B cell (primary cell): ENCODE measurements around the gene SRGAP2C. TPM values are rescaled to one million over a fixed set of nuclear protein-coding genes. Genes with fewer than 3 reads are reported as not detected.
"Not testable (repeated sequence)": the region's sequence is repeated elsewhere in the genome, so short reads cannot be mapped to it uniquely, and the experiment has no call there.

Experiments used
- ATAC-seq: fragments of 200-7000 bp; cut with Tn5 transposase; one replicate; pipeline ENCODE4 v1.10.0; 2021; ENCODE audit warnings: low read depth, mild to moderate bottlenecking, moderate number of reproducible peaks, moderate library complexity
- CTCF ChIA-PET: fragments of 350-600 bp; sonication (Branson Sonifier 250); formaldehyde crosslinking; loops from one replicate; lab custom pipeline; 2021; ENCODE audit warnings: antibody characterized with exemption, inconsistent platforms; lab: Charles Lee
- POLR2A ChIA-PET: fragments of 350-600 bp; sonication (Branson Sonifier 250); formaldehyde crosslinking; loops from one replicate; lab custom pipeline; 2021; ENCODE audit warnings: antibody characterized with exemption; lab: Charles Lee
- DNase-seq: peaks from one replicate; pipeline ENCODE4 v3.0.0; 2013
- H2AFZ ChIP-seq: 2 replicates; pipeline ENCODE4 v1.6.1; 2012; ENCODE audit warnings: mild to moderate bottlenecking, low read depth, low read length; ENCODE audit not compliant: insufficient read depth, poor library complexity, severe bottlenecking
- H3K27ac ChIP-seq, 2 donors: 1 replicate in 1 of 2; 2 replicates in 1 of 2; pipeline ENCODE4 v1.5.1; 2012 to 2013; ENCODE audit warnings: low read length in 2 of 2, mild to moderate bottlenecking in 2 of 2, moderate library complexity in 1 of 2
- H3K27me3 ChIP-seq, 4 experiments: fragments of 200-600 bp in 1 of 4; sonication (generic) in 1 of 4; replicated peaks in 1 of 4; 1 replicate in 2 of 4; 2 replicates in 2 of 4; pipeline versions ENCODE4 v1.6.1 to v1.7.0; 2013 to 2016; ENCODE audit warnings: low read length in 3 of 4, mild to moderate bottlenecking in 2 of 4, mixed read lengths in 1 of 4, moderate library complexity in 1 of 4; ENCODE audit not compliant: insufficient read depth in 4 of 4, control insufficient read depth in 3 of 4; ENCODE audit errors: control extremely low read depth in 1 of 4
- H3K36me3 ChIP-seq, 2 experiments: replicated peaks in 1 of 2; 1 replicate in 1 of 2; 2 replicates in 1 of 2; pipeline versions ENCODE4 v1.6.1 to v1.7.1; 2013; ENCODE audit warnings: low read length in 1 of 2; ENCODE audit not compliant: insufficient read depth in 2 of 2, control insufficient read depth in 1 of 2; ENCODE audit errors: control extremely low read depth in 1 of 2, extremely low read depth in 1 of 2
- H3K4me1 ChIP-seq, 2 donors: fragments of 200-600 bp in 1 of 2; sonication (generic) in 1 of 2; 1 replicate in 1 of 2; 2 replicates in 1 of 2; pipeline versions ENCODE4 v1.5.1 to v1.6.1; 2013 to 2017; ENCODE audit warnings: low read length in 2 of 2; ENCODE audit not compliant: control insufficient read depth in 2 of 2, insufficient read depth in 2 of 2
- H3K4me2 ChIP-seq: replicated peaks from 2 replicates; pipeline ENCODE3; 2012; ENCODE audit warnings: mild to moderate bottlenecking, low read depth, low read length; ENCODE audit not compliant: poor library complexity, severe bottlenecking
- H3K4me3 ChIP-seq, 5 experiments: fragments of 200-600 bp in 1 of 5; sonication (generic) in 1 of 5; 1 replicate in 3 of 5; 2 replicates in 2 of 5; pipeline versions ENCODE4 v1.5.1 to v1.7.0; 2011 to 2016; ENCODE audit warnings: low read length in 4 of 5, mild to moderate bottlenecking in 4 of 5, low read depth in 2 of 5, control low read depth in 1 of 5, moderate library complexity in 1 of 5; ENCODE audit not compliant: insufficient read depth in 1 of 5; ENCODE audit errors: control extremely low read depth in 1 of 5, extremely low read depth in 1 of 5
- H3K79me2 ChIP-seq: fragments of 200-600 bp; sonication (generic); one replicate; pipeline ENCODE4 v1.6.0; 2016; ENCODE audit warnings: low read length; ENCODE audit not compliant: control insufficient read depth, insufficient read depth
- H3K9ac ChIP-seq: fragments of 200-600 bp; sonication (generic); 2 replicates; pipeline ENCODE4 v1.6.1; 2017; ENCODE audit warnings: mild to moderate bottlenecking, low read length, moderate library complexity
- H3K9me3 ChIP-seq, 3 donors: one replicate each; pipeline versions ENCODE4 v1.6.1 to v1.7.1; 2013; ENCODE audit warnings: low read length in 2 of 3; ENCODE audit not compliant: control insufficient read depth in 2 of 3, insufficient read depth in 1 of 3; ENCODE audit errors: control extremely low read depth in 1 of 3
- H4K20me1 ChIP-seq: 2 replicates; pipeline ENCODE4 v1.6.0; 2012; ENCODE audit warnings: mild to moderate bottlenecking, low read length; ENCODE audit not compliant: insufficient read depth, control insufficient read depth, poor library complexity, severe bottlenecking
- H3K27ac Mint-ChIP-seq: one replicate; pipeline ENCODE4 v1.8.0; 2021; ENCODE audit warnings: mixed read lengths
- H3K27me3 Mint-ChIP-seq: one replicate; pipeline ENCODE4 v1.8.0; 2021; ENCODE audit warnings: mixed read lengths
- H3K4me1 Mint-ChIP-seq: one replicate; pipeline ENCODE4 v1.8.0; 2021; ENCODE audit warnings: mixed read lengths
- H3K4me3 Mint-ChIP-seq: one replicate; pipeline ENCODE4 v1.8.0; 2021; ENCODE audit warnings: mixed read lengths
- H3K9me3 Mint-ChIP-seq: one replicate; pipeline ENCODE4 v1.8.0; 2022; ENCODE audit warnings: mixed read lengths; ENCODE audit not compliant: insufficient read depth
- WGBS: methylation state at CpG from one replicate; pipeline ENCODE4 v1.1.5; 2013; ENCODE audit warnings: missing lambda C conversion rate; ENCODE audit not compliant: insufficient coverage; 5-methylcytosine and 5-hydroxymethylcytosine counted together
- intact Hi-C: fragments of 100-400 bp; cut with micrococcal nuclease; formaldehyde crosslinking; loops from one replicate; pipeline ENCODE4 v1.10.0; 2022
- polyA plus RNA-seq: library from polyadenylated mRNA; depleted of rRNA; stranded (reverse); fragments of >200 nt; gene quantifications from 2 replicates; pipeline ENCODE4 v1.2.3, GENCODE V29; 2012
- total RNA-seq, 2 donors: library from RNA; stranded (reverse); fragments of 120-200 nt in 1 of 2; gene quantifications; 1 replicate in 1 of 2; 2 replicates in 1 of 2; pipeline versions ENCODE4 v1.2.3 to v1.2.4, GENCODE V29; 2013 to 2022

Gene SRGAP2C
- total and polyA plus RNA-seq, 2 donors (not counting 1 experiment from before 2014, with no cell fraction given): 2.2 to 40.7 TPM

- H2AFZ ChIP-seq, H3K4me3 ChIP-seq, H3K9ac ChIP-seq, H3K36me3 ChIP-seq, H3K4me2 ChIP-seq, H3K27me3 Mint-ChIP-seq, H3K27me3 ChIP-seq, H3K4me1 ChIP-seq, H3K9me3 Mint-ChIP-seq, POLR2A ChIA-PET, DNase-seq, intact Hi-C loops, H3K27ac Mint-ChIP-seq, H3K27ac ChIP-seq, H4K20me1 ChIP-seq, H3K9me3 ChIP-seq, H3K4me1 Mint-ChIP-seq, ATAC-seq, H3K79me2 ChIP-seq, H3K4me3 Mint-ChIP-seq, CTCF ChIA-PET: not testable (repeated sequence)
- no CpG with 5 or more reads among the region's 2 CpGs for WGBS
Measured at GRCh38 chr1:121154811-121155210, 30.0 kb upstream of the SRGAP2C start.

DNA sequence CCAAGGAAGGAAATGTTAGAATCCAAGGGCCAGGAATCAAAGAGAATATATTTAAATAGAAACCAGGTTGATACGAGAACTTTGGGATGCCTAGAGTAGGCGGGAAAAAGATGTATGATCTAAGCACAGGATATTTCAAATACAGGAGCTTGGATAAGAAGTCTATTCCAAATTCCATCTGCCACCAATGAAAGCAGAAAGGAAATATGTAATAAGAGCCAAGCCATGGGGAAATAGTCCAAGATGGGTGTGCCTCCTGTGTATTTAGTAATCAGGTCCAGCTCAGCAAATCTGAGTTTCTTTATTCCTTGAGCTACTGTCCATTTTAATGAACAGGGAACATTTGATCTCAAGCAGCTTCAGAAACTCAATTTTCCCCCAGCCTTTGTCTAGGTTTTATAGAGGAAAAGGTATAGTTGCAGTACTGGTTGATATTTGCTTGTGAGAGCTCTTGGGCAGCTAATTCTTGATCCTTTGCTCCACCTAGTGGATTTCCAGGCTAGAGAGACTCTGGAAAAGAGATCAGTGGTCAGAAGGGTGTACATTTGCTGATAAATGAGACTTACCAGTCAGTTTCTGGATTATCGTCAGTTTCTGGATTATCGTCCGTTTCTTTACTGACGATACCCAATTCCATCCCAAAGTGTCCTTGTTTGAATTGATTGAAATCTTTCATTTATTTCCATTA is 29.0 kb upstream of the SRGAP2C start:
- H3K4me2 ChIP-seq, H3K9me3 ChIP-seq, H3K79me2 ChIP-seq, POLR2A ChIA-PET, CTCF ChIA-PET, intact Hi-C loops, H3K27ac ChIP-seq, ATAC-seq, H3K27me3 Mint-ChIP-seq, H3K27ac Mint-ChIP-seq, H3K9me3 Mint-ChIP-seq, H3K9ac ChIP-seq, DNase-seq, H3K4me3 ChIP-seq, H3K4me1 ChIP-seq, H3K36me3 ChIP-seq, H2AFZ ChIP-seq, H3K4me3 Mint-ChIP-seq, H3K4me1 Mint-ChIP-seq, H4K20me1 ChIP-seq, H3K27me3 ChIP-seq: not testable (repeated sequence)
- no CpG with 5 or more reads among the region's 6 CpGs for WGBS

GRCh38 chr1:121156958-121157603 is 27.7 kb upstream of the SRGAP2C start:
- POLR2A ChIA-PET, CTCF ChIA-PET, H2AFZ ChIP-seq, intact Hi-C loops, H3K4me3 ChIP-seq, H4K20me1 ChIP-seq, ATAC-seq, H3K9ac ChIP-seq, H3K9me3 Mint-ChIP-seq, H3K27me3 ChIP-seq, H3K4me1 Mint-ChIP-seq, H3K36me3 ChIP-seq, DNase-seq, H3K4me3 Mint-ChIP-seq, H3K4me1 ChIP-seq, H3K4me2 ChIP-seq, H3K27me3 Mint-ChIP-seq, H3K27ac Mint-ChIP-seq, H3K79me2 ChIP-seq, H3K9me3 ChIP-seq, H3K27ac ChIP-seq: not testable (repeated sequence)
- WGBS: no CpG with 5 or more reads among the region's 4 CpGs

DNA sequence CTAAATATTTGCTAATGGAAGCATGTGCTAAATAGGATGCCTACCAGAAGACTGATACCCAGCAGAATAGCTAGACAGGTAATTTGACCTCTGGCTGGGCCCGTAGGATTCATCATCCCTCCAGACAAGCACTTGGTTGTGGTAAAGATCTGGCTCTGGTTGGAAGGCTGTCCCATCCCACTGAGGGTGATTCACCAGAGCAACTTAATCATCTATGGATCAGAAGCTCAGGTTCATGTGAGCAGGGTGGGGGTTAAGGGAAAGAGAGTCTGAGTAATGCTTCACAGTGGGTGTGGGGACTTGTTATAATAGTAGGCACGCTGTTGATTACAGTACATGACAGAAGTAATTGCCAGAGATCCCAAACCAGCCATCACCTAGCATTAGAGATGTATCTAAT is 27.2 kb upstream of the SRGAP2C start:
- CTCF ChIA-PET, ATAC-seq, H3K27me3 Mint-ChIP-seq, H3K9me3 Mint-ChIP-seq, H2AFZ ChIP-seq, H4K20me1 ChIP-seq, POLR2A ChIA-PET, H3K36me3 ChIP-seq, H3K79me2 ChIP-seq, H3K9me3 ChIP-seq, DNase-seq, H3K4me3 ChIP-seq, H3K4me1 Mint-ChIP-seq, H3K27me3 ChIP-seq, H3K27ac ChIP-seq, H3K4me2 ChIP-seq, H3K4me3 Mint-ChIP-seq, H3K9ac ChIP-seq, intact Hi-C loops, H3K27ac Mint-ChIP-seq, H3K4me1 ChIP-seq: not testable (repeated sequence)
- no CpG with 5 or more reads among the region's 2 CpGs for WGBS
